Mammary epithelial cell (primary cell): ENCODE measurements around the gene PRDM7.

Source experiments
- EZH2 ChIP-seq: IDR thresholded peaks from 2 replicates; pipeline ENCODE4 v1.6.1; 2012; ENCODE audit warnings: low read length, inconsistent platforms, borderline replicate concordance
- TF ChIP-seq, protein P1 (sequence below), 2 donors: IDR thresholded peaks in 1 of 2; conservative IDR thresholded peaks in 1 of 2; 2 replicates each; pipeline ENCODE4 v1.5.1; 2011 to 2012; ENCODE audit warnings: inconsistent platforms in 2 of 2, low read length in 2 of 2, mild to moderate bottlenecking in 2 of 2, control low read depth in 1 of 2, low read depth in 1 of 2; ENCODE audit not compliant: insufficient read depth in 1 of 2; ENCODE audit errors: extremely low read depth in 1 of 2

DNA sequence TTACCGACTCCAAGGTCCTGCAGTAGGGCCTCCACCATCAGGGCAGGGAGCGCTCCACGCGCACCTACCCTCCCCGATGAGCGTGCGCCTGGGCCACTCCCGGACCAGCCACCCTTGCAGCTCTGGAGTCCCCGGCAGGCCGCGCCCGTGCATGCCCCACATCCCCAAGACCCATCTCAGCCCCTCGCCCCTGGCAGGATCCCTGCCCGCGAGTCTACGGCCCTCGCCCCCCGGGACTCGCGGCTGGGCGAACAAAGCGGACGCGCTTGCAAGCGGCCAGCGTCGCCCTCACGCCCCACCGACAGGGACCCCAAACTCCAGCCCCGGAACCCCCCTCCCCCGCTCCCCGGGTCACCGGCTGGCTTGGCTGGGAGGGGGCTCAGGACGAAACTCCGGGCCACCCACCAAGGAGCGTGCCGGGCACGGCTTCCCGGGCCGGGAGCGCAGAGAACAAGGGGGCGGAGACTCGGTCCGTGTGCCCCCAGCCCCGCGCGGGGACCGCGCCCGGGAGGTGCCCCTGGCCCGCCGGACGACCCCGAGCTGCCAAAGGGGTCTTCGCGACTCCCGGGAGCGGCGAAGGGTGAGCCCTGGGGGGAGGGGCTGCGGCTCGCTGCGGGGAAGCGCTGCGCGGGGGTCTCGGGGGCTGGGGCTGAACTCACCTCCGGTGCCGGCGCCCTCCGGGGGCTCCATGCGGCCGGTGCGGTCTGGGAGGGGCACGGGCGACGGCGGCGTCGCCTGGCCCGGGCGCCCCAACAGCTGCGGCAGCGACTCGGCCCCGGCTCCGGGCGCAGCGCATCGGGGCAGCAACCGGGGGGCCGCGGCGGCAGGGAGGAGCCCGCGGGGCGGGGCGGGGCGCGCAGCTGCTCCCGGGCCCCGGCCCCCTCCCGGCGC lies 58.2 kb downstream of the PRDM7 start, which contains the start of gene DBNDD1:
- TF ChIP-seq, protein P1, sequence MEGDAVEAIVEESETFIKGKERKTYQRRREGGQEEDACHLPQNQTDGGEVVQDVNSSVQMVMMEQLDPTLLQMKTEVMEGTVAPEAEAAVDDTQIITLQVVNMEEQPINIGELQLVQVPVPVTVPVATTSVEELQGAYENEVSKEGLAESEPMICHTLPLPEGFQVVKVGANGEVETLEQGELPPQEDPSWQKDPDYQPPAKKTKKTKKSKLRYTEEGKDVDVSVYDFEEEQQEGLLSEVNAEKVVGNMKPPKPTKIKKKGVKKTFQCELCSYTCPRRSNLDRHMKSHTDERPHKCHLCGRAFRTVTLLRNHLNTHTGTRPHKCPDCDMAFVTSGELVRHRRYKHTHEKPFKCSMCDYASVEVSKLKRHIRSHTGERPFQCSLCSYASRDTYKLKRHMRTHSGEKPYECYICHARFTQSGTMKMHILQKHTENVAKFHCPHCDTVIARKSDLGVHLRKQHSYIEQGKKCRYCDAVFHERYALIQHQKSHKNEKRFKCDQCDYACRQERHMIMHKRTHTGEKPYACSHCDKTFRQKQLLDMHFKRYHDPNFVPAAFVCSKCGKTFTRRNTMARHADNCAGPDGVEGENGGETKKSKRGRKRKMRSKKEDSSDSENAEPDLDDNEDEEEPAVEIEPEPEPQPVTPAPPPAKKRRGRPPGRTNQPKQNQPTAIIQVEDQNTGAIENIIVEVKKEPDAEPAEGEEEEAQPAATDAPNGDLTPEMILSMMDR (conservative IDR thresholded peaks at IDR 0.05 in 1 of 2, IDR thresholded peaks at IDR 0.05 in 1 of 2; ENCODE audit: extremely low read depth in 1 of 2, insufficient read depth in 1 of 2, low read depth in 1 of 2, low read length in 2 of 2) = no peak
- no peak for TF ChIP-seq EZH2
